GM12878 (cell line): ENCODE data around the gene PANK1. TPM values are rescaled to one million over a fixed set of nuclear protein-coding genes. Genes with fewer than 3 reads are reported as not detected.

Source experiments
- ATF7 ChIP-seq: fragments of 450-650 bp; IDR thresholded peaks from 2 replicates; pipeline ENCODE4 v1.6.1; 2016; ENCODE audit warnings: low read depth, mild to moderate bottlenecking
- CHD2 ChIP-seq: IDR thresholded peaks from 2 replicates; pipeline ENCODE4 v1.6.1; 2011; ENCODE audit warnings: low read depth, low read length, improper control_type of control experiment, borderline replicate concordance
- CREM ChIP-seq: IDR thresholded peaks from 2 replicates; pipeline ENCODE4 v1.6.1; 2014; ENCODE audit warnings: antibody characterized with exemption, low read depth
- EZH2 ChIP-seq: IDR thresholded peaks from 2 replicates; pipeline ENCODE4 v1.6.1; 2012; ENCODE audit warnings: low read depth, mild to moderate bottlenecking, control low read depth, inconsistent platforms, low read length, borderline replicate concordance; ENCODE audit not compliant: control insufficient read depth
- GABPA ChIP-seq: IDR thresholded peaks from 2 replicates; pipeline ENCODE4 v1.6.1; 2014; ENCODE audit warnings: antibody characterized with exemption, low read depth, mild to moderate bottlenecking, inconsistent platforms
- HDAC6 ChIP-seq: fragments of 200-600 bp; sonication (generic); IDR thresholded peaks from one replicate; pipeline ENCODE4 v1.8.0; 2017; ENCODE audit warnings: antibody characterized with exemption; ENCODE audit not compliant: unreplicated experiment
- MEF2B ChIP-seq: fragments of 450-650 bp; IDR thresholded peaks from 2 replicates; pipeline ENCODE4 v1.6.1; 2018; ENCODE audit warnings: mild to moderate bottlenecking, moderate library complexity; ENCODE audit not compliant: partially characterized antibody, poor library complexity, severe bottlenecking
- POLR2AphosphoS2 ChIP-seq: IDR thresholded peaks from 2 replicates; pipeline ENCODE4 v1.6.1; 2011; ENCODE audit warnings: low read depth, mild to moderate bottlenecking, low read length, improper control_type of control experiment, moderate library complexity
- RAD51 ChIP-seq: fragments of 450-650 bp; IDR thresholded peaks from 2 replicates; pipeline ENCODE4 v1.6.1; 2016; ENCODE audit warnings: moderate library complexity, mild to moderate bottlenecking, inconsistent platforms
- RUNX3 ChIP-seq: IDR thresholded peaks from 2 replicates; pipeline ENCODE4 v1.6.1; 2012; ENCODE audit warnings: low read length, inconsistent platforms
- SMAD1 ChIP-seq: fragments of 450-650 bp; IDR thresholded peaks from 2 replicates; pipeline ENCODE4 v1.6.1; 2018; ENCODE audit warnings: mild to moderate bottlenecking, low read depth; ENCODE audit not compliant: partially characterized antibody
- SMARCA5 ChIP-seq: fragments of 450-650 bp; IDR thresholded peaks from 2 replicates; pipeline ENCODE4 v1.6.1; 2017; ENCODE audit warnings: mild to moderate bottlenecking
- SMC3 ChIP-seq: IDR thresholded peaks from 2 replicates; pipeline ENCODE4 v1.6.1; 2011; ENCODE audit warnings: low read length, improper control_type of control experiment, borderline replicate concordance
- SREBF2 ChIP-seq: IDR thresholded peaks from 2 replicates; pipeline ENCODE4 v1.6.1; 2012; ENCODE audit warnings: mild to moderate bottlenecking, low read length
- SRF ChIP-seq, 2 experiments: IDR thresholded peaks; 2 replicates each; pipeline ENCODE4 v1.6.1; 2011; ENCODE audit warnings: low read depth in 2 of 2, low read length in 2 of 2, mild to moderate bottlenecking in 1 of 2, moderate library complexity in 1 of 2
- TCF7 ChIP-seq: IDR thresholded peaks from 2 replicates; pipeline ENCODE4 v1.6.1; 2014; ENCODE audit warnings: antibody characterized with exemption, borderline replicate concordance
- polyA plus RNA-seq, 11 experiments: library from polyadenylated mRNA; depleted of rRNA in 4 of 11; unstranded in 6 of 11; stranded (reverse) in 5 of 11; fragments of >200 nt; fragmentation: Nextera tagmentation in 4 of 11; fragmentation: Illumina TruSeq in 1 of 11; extraction: Ambion mirVana in 4 of 11; extraction: Trizol in 1 of 11; gene quantifications; 1 replicate in 1 of 11; 2 replicates in 10 of 11; pipeline versions ENCODE4 v1.2.1 to v1.2.3, GENCODE V29; 2011 to 2016; ENCODE audit warnings: inconsistent platforms in 2 of 11, missing spikeins in 2 of 11, low read depth in 1 of 11
- total RNA-seq, 4 experiments: library from RNA; depleted of rRNA in 3 of 4; stranded (reverse); fragments of >200 nt in 3 of 4; fragmentation: Illumina TruSeq in 1 of 4; extraction: Trizol in 1 of 4; gene quantifications; 2 replicates each; pipeline versions ENCODE4 v1.2.1 to v1.2.3, GENCODE V29; 2013 to 2021
- TF ChIP-seq, protein P1 (sequence below): fragments of 450-650 bp; formaldehyde crosslinking; IDR thresholded peaks from 2 replicates; pipeline ENCODE4 v1.5.0; 2022; ENCODE audit warnings: mild to moderate bottlenecking, missing genetic modification characterization
- TF ChIP-seq, protein P2 (sequence below): fragments of 450-650 bp; IDR thresholded peaks from 2 replicates; pipeline ENCODE4 v1.6.1; 2016; ENCODE audit warnings: mild to moderate bottlenecking
- TF ChIP-seq, protein P3 (sequence below): IDR thresholded peaks from 2 replicates; pipeline ENCODE4 v1.6.1; 2011; ENCODE audit warnings: mild to moderate bottlenecking, low read depth, low read length, moderate library complexity; ENCODE audit not compliant: insufficient replicate concordance
- TF ChIP-seq, protein P4 (sequence below): fragments of 450-650 bp; IDR thresholded peaks from 2 replicates; pipeline ENCODE4 v1.6.1; 2017; ENCODE audit warnings: mild to moderate bottlenecking, low read depth, inconsistent platforms; ENCODE audit not compliant: poor library complexity, severe bottlenecking
- TF ChIP-seq, protein P5 (sequence below): fragments of 450-650 bp; IDR thresholded peaks from 2 replicates; pipeline ENCODE4 v1.6.1; 2017; ENCODE audit warnings: mild to moderate bottlenecking

PANK1 gene
- total and polyA plus RNA-seq, 10 of the 15 experiments (the other 5 are each of a cell fraction or from before 2014, with no cell fraction given), result 1.9 to 10.6 (median 5.8) TPM

DNA sequence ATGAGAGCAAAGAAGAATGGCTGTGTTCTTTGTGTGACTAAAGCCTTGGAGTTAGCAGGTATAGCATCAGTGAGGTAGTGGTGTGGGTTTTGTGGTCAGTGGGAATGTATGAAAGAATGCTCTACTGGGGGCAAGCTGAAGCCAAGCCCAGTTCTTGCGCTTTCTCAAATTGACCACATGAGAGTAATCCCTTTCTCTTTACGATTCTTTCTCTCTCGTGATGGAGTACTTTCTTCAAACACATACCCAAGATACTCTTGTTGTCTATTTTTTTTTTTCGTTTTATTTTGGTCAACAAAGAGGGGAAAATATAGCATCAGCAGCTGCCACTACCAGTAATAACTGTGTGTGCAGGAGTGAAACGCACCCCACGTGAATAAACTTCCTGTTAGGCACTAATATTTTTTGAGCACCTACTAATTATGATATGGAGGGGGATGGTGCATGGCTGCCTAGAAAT lies 8.4 kb upstream of the PANK1 start (continued):
- TF ChIP-seq, protein P1, sequence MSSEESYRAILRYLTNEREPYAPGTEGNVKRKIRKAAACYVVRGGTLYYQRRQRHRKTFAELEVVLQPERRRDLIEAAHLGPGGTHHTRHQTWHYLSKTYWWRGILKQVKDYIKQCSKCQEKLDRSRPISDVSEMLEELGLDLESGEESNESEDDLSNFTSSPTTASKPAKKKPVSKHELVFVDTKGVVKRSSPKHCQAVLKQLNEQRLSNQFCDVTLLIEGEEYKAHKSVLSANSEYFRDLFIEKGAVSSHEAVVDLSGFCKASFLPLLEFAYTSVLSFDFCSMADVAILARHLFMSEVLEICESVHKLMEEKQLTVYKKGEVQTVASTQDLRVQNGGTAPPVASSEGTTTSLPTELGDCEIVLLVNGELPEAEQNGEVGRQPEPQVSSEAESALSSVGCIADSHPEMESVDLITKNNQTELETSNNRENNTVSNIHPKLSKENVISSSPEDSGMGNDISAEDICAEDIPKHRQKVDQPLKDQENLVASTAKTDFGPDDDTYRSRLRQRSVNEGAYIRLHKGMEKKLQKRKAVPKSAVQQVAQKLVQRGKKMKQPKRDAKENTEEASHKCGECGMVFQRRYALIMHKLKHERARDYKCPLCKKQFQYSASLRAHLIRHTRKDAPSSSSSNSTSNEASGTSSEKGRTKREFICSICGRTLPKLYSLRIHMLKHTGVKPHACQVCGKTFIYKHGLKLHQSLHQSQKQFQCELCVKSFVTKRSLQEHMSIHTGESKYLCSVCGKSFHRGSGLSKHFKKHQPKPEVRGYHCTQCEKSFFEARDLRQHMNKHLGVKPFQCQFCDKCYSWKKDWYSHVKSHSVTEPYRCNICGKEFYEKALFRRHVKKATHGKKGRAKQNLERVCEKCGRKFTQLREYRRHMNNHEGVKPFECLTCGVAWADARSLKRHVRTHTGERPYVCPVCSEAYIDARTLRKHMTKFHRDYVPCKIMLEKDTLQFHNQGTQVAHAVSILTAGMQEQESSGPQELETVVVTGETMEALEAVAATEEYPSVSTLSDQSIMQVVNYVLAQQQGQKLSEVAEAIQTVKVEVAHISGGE (CRISPR knock-in tag), result no peak
- TF ChIP-seq, protein P2, sequence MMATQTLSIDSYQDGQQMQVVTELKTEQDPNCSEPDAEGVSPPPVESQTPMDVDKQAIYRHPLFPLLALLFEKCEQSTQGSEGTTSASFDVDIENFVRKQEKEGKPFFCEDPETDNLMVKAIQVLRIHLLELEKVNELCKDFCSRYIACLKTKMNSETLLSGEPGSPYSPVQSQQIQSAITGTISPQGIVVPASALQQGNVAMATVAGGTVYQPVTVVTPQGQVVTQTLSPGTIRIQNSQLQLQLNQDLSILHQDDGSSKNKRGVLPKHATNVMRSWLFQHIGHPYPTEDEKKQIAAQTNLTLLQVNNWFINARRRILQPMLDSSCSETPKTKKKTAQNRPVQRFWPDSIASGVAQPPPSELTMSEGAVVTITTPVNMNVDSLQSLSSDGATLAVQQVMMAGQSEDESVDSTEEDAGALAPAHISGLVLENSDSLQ, result no peak
- TF ChIP-seq RUNX3 (peak; percentile 99), ATF7 (peak; percentile 82), SRF (IDR thresholded peaks at IDR 0.05; ENCODE audit: low read depth in 2 of 2, low read length in 2 of 2) (no peak), HDAC6 (no peak), GABPA (no peak), EZH2 (peak; percentile 54; the same call in 1 of the 2 replicates), SMAD1 (no peak), POLR2AphosphoS2 (no peak), MEF2B (peak; percentile 79), CHD2 (no peak), SMARCA5 (no peak), CREM (peak; percentile 76), RAD51 (peak; percentile 44; the same call in 1 of the 2 replicates), SREBF2 (no peak), SMC3 (no peak), TCF7 (peak; percentile 96)
- TF ChIP-seq, protein P3, sequence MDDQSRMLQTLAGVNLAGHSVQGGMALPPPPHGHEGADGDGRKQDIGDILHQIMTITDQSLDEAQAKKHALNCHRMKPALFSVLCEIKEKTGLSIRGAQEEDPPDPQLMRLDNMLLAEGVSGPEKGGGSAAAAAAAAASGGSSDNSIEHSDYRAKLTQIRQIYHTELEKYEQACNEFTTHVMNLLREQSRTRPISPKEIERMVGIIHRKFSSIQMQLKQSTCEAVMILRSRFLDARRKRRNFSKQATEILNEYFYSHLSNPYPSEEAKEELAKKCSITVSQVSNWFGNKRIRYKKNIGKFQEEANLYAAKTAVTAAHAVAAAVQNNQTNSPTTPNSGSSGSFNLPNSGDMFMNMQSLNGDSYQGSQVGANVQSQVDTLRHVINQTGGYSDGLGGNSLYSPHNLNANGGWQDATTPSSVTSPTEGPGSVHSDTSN, result no peak
- TF ChIP-seq, protein P4, sequence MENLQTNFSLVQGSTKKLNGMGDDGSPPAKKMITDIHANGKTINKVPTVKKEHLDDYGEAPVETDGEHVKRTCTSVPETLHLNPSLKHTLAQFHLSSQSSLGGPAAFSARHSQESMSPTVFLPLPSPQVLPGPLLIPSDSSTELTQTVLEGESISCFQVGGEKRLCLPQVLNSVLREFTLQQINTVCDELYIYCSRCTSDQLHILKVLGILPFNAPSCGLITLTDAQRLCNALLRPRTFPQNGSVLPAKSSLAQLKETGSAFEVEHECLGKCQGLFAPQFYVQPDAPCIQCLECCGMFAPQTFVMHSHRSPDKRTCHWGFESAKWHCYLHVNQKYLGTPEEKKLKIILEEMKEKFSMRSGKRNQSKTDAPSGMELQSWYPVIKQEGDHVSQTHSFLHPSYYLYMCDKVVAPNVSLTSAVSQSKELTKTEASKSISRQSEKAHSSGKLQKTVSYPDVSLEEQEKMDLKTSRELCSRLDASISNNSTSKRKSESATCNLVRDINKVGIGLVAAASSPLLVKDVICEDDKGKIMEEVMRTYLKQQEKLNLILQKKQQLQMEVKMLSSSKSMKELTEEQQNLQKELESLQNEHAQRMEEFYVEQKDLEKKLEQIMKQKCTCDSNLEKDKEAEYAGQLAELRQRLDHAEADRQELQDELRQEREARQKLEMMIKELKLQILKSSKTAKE, result peak; percentile 64
- TF ChIP-seq, protein P5, sequence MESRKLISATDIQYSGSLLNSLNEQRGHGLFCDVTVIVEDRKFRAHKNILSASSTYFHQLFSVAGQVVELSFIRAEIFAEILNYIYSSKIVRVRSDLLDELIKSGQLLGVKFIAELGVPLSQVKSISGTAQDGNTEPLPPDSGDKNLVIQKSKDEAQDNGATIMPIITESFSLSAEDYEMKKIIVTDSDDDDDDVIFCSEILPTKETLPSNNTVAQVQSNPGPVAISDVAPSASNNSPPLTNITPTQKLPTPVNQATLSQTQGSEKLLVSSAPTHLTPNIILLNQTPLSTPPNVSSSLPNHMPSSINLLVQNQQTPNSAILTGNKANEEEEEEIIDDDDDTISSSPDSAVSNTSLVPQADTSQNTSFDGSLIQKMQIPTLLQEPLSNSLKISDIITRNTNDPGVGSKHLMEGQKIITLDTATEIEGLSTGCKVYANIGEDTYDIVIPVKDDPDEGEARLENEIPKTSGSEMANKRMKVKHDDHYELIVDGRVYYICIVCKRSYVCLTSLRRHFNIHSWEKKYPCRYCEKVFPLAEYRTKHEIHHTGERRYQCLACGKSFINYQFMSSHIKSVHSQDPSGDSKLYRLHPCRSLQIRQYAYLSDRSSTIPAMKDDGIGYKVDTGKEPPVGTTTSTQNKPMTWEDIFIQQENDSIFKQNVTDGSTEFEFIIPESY, result no peak
